Skeletal muscle satellite cell (primary cell): ENCODE data around the gene HEG1.

Source experiments
- H3K27me3 ChIP-seq: 2 replicates; pipeline ENCODE4 v1.7.0; 2013; ENCODE audit warnings: low read length; ENCODE audit not compliant: control insufficient read depth, insufficient read depth
- H3K36me3 ChIP-seq: 2 replicates; pipeline ENCODE4 v1.7.0; 2013; ENCODE audit warnings: mild to moderate bottlenecking, control low read depth, low read length; ENCODE audit not compliant: insufficient read depth
- H3K4me1 ChIP-seq: 2 replicates; pipeline ENCODE4 v1.7.0; 2013; ENCODE audit warnings: low read length; ENCODE audit not compliant: control insufficient read depth, insufficient read depth
- H3K4me2 ChIP-seq: 2 replicates; pipeline ENCODE4 v1.7.0; 2013; ENCODE audit warnings: mild to moderate bottlenecking, low read length
- H3K4me3 ChIP-seq: 2 replicates; pipeline ENCODE4 v1.7.0; 2013; ENCODE audit warnings: low read length
- H3K9ac ChIP-seq: 2 replicates; pipeline ENCODE4 v1.7.0; 2013; ENCODE audit warnings: mild to moderate bottlenecking, low read depth, low read length, moderate library complexity
- H3K9me3 ChIP-seq: replicated peaks from 2 replicates; pipeline ENCODE4 v1.7.0; 2013; ENCODE audit warnings: mild to moderate bottlenecking, control low read depth, low read length

The HEG1 gene

GRCh38 chr3:124974691-124975090 is 81.1 kb downstream of the HEG1 start:
- Histone ChIP-seq H3K4me1 (no peaks in the 10 kb centered on the region), H3K9me3 (no peaks in the 10 kb centered on the region), H3K36me3 (peaks cover 26% of the 10 kb centered on the region), H3K27me3 (no peaks in the 10 kb centered on the region), H3K9ac (no peak overlapping the region), H3K4me3 (no peak overlapping the region), H3K4me2 (no peak overlapping the region)

- no peak overlapping the region for H3K4me2 ChIP-seq
- no peaks in the 10 kb centered on the region for H3K9me3 ChIP-seq
- H3K27me3 ChIP-seq: no peaks in the 10 kb centered on the region
- no peaks in the 10 kb centered on the region for H3K4me1 ChIP-seq
- no peak overlapping the region for H3K4me3 ChIP-seq
- peaks cover 39% of the 10 kb centered on the region for H3K36me3 ChIP-seq
- H3K9ac ChIP-seq: no peak overlapping the region
Observed at GRCh38 chr3:124973290-124973689, 82.5 kb downstream of the HEG1 start.

DNA sequence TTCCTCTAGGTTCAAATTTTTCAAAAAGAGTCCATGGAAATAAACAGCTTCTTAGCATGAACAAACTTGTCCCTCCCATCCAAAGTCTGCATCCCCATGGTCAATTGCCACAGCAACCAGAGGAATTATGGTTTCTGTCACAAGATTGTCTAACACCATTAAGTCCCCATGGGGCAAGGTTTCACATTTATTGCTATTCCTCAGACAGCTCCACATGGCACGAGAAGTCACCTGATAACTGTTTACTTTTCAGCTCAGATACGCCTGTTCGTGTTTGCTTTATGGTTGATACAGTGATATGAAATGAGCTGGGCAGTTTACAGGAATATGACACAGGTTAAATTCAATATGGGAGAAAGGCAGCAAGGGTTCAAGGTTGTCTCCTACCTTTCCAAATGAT is 83.3 kb downstream of the HEG1 start:
- Histone ChIP-seq H3K4me1 (no peaks in the 10 kb centered on the region), H3K4me2 (no peak overlapping the region), H3K36me3 (peaks cover 36% of the 10 kb centered on the region), H3K4me3 (no peak overlapping the region), H3K9ac (no peak overlapping the region), H3K27me3 (no peaks in the 10 kb centered on the region), H3K9me3 (no peaks in the 10 kb centered on the region)

DNA sequence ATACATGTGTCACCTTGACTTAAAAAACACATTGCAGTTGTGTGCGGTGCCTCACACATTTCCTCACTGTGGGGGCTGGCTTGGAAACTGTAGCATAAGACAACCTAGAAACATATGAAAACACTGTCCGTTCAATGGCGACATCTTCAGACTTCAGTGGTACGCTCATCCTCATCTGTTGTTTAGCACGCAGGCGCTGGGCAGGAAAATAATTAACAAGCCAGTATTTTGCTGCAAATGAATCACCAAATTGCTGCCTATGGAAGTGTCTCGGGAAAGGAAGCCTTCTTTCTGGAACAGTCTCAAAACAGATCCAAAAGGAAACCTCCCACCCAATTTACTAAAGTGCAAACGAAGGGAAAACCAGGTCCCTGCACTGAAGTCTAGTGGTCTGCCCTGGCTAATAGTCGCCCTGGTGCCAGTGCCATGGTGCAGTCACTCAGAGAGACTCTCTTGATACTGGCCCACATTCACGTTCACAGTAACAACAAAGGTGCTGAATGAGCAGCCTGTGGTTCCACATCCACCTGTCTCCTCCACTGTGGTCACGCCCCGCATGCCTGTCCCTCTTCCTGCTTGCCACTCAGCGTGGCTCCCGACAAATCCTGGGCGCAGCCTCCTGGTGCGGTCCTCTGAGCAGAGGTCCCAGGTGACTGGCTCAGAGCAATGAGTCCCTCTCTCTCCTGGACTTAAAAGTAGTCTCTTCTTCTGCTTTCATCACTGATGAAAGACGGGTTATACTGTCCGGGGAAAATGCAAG is 85.7 kb downstream of the HEG1 start:
- no peak overlapping the region for H3K9ac ChIP-seq
- peaks cover 33% of the 10 kb centered on the region for H3K36me3 ChIP-seq
- no peak overlapping the region for H3K4me3 ChIP-seq
- H3K9me3 ChIP-seq: no peaks in the 10 kb centered on the region
- no peaks in the 10 kb centered on the region for H3K4me1 ChIP-seq
- no peaks in the 10 kb centered on the region for H3K27me3 ChIP-seq
- no peak overlapping the region for H3K4me2 ChIP-seq

- H3K4me2 ChIP-seq: no peak overlapping the region
- H3K4me3 ChIP-seq: no peak overlapping the region
- peaks cover 33% of the 10 kb centered on the region for H3K36me3 ChIP-seq
- H3K9ac ChIP-seq: no peak overlapping the region
- no peaks in the 10 kb centered on the region for H3K4me1 ChIP-seq
- no peaks in the 10 kb centered on the region for H3K9me3 ChIP-seq
- H3K27me3 ChIP-seq: no peaks in the 10 kb centered on the region
Observed at GRCh38 chr3:124969190-124969589, 86.6 kb downstream of the HEG1 start.

DNA sequence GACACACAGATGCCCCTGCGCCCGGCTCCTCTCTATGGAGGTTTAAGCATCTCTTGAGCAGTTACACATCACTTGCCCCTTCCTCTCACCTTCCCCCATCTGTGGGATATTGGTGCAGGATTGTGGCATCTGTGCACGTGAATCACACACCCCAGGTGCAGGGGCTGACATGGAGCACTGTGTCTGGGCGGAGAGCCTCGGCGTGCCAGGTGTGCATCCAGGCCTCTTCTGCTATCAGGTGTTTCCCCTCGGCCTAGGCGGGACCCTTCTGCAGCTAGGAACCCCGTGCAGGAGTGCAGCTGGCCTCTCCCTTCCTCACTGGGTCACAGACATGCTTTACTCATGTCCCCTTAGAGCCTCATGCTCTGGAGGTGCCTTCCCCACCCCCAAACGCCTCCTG is 87.8 kb downstream of the HEG1 start:
- H3K4me3 ChIP-seq: no peak overlapping the region
- H3K36me3 ChIP-seq: peaks cover 33% of the 10 kb centered on the region
- H3K4me2 ChIP-seq: no peak overlapping the region
- H3K9me3 ChIP-seq: no peaks in the 10 kb centered on the region
- H3K27me3 ChIP-seq: no peaks in the 10 kb centered on the region
- no peak overlapping the region for H3K9ac ChIP-seq
- no peaks in the 10 kb centered on the region for H3K4me1 ChIP-seq

- Histone ChIP-seq H3K4me2 (no peak overlapping the region), H3K4me1 (no peaks in the 10 kb centered on the region), H3K4me3 (no peak overlapping the region), H3K9me3 (no peaks in the 10 kb centered on the region), H3K36me3 (peaks cover 29% of the 10 kb centered on the region), H3K27me3 (no peaks in the 10 kb centered on the region), H3K9ac (no peak overlapping the region)
Observed at GRCh38 chr3:124966521-124967445, 89.0 kb downstream of the HEG1 start.

GRCh38 chr3:124965413-124965812 is 90.4 kb downstream of the HEG1 start:
- no peaks in the 10 kb centered on the region for H3K4me1 ChIP-seq
- H3K9ac ChIP-seq: no peak overlapping the region
- H3K4me2 ChIP-seq: no peak overlapping the region
- no peaks in the 10 kb centered on the region for H3K9me3 ChIP-seq
- peaks cover 20% of the 10 kb centered on the region for H3K36me3 ChIP-seq
- no peak overlapping the region for H3K4me3 ChIP-seq
- no peaks in the 10 kb centered on the region for H3K27me3 ChIP-seq

GRCh38 chr3:124964387-124964786 is 91.4 kb downstream of the HEG1 start:
- Histone ChIP-seq H3K36me3 (peaks cover 11% of the 10 kb centered on the region), H3K4me3 (no peak overlapping the region), H3K9me3 (no peaks in the 10 kb centered on the region), H3K9ac (no peak overlapping the region), H3K4me1 (no peaks in the 10 kb centered on the region), H3K27me3 (no peaks in the 10 kb centered on the region), H3K4me2 (no peak overlapping the region)

DNA sequence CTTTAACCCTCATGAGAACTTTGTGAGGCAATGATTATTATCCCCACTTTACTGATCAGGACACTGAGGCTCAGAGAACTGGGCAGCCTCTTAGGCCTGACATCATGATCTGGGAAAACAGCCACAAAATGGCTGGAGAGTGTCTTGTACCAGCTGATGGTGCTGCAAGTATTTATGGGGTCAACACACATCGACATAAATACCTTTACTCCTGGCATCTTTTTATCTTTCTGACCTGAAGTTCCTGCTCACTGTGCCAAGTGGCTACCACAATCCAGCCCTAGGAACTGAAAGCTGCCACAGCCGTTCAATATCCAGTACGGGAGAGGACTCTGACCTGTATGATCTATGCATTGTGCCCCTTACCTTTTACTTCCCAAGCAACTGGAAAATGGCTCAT is 92.0 kb downstream of the HEG1 start:
- Histone ChIP-seq H3K4me1 (no peaks in the 10 kb centered on the region), H3K27me3 (no peaks in the 10 kb centered on the region), H3K36me3 (peaks cover 5% of the 10 kb centered on the region), H3K9ac (no peak overlapping the region), H3K4me2 (no peak overlapping the region), H3K9me3 (no peaks in the 10 kb centered on the region), H3K4me3 (no peak overlapping the region)

DNA sequence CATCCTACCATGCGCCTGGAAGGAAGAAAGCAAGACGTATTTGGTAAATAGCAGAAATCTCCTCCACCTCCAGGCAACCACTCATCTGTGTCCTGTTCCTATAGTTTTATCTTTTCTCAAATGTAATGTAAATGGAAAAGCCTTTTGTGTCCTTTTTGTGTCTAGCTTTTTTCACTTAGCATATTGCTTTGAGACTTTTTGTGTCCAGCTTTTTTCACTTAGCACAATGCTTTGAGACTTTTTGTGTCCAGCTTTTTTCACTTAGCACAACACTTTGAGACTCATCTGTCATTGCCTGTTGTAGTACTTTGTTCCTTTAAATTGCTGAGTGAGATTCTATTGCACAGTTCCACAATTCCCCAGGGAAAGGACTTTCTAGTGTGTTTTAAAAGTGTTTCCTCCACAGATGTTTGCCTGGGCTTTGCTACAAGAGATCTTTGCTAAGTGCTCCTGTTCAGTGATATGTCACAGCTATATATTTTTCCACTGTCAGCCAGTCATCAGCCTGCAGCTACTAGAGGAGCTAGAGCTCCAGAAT is 93.3 kb downstream of the HEG1 start:
- Histone ChIP-seq H3K9ac (no peak overlapping the region), H3K36me3 (no peaks in the 10 kb centered on the region), H3K4me1 (no peaks in the 10 kb centered on the region), H3K4me2 (no peak overlapping the region), H3K9me3 (no peaks in the 10 kb centered on the region), H3K27me3 (no peaks in the 10 kb centered on the region), H3K4me3 (no peak overlapping the region)
